Loucy (cell line): Measurements from ENCODE around the gene WASF3.

Experiments
- H2AFZ ChIP-seq: fragments of 200-600 bp; sonication (generic); 2 replicates; pipeline ENCODE4 v1.6.0; 2016; ENCODE audit warnings: antibody characterized with exemption, mild to moderate bottlenecking, low read length, moderate library complexity
- H3F3A ChIP-seq: fragments of 200-600 bp; 2 replicates; pipeline ENCODE4 v1.6.0; 2016; ENCODE audit warnings: antibody characterized with exemption, low read depth, mild to moderate bottlenecking
- H3K27me3 ChIP-seq: fragments of 200-600 bp; sonication (generic); 2 replicates; pipeline ENCODE4 v1.6.1; 2014; ENCODE audit warnings: low read length, mild to moderate bottlenecking; ENCODE audit not compliant: insufficient read depth, poor library complexity, severe bottlenecking
- H3K36me3 ChIP-seq: fragments of 200-600 bp; sonication (generic); 2 replicates; pipeline ENCODE4 v1.6.1; 2016; ENCODE audit warnings: low read length; ENCODE audit not compliant: insufficient read depth
- H3K4me1 ChIP-seq: fragments of 200-600 bp; sonication (generic); 2 replicates; pipeline ENCODE4 v1.5.1; 2014; ENCODE audit warnings: low read length, mild to moderate bottlenecking; ENCODE audit not compliant: insufficient read depth, poor library complexity, severe bottlenecking
- H3K4me2 ChIP-seq: fragments of 200-600 bp; sonication (generic); 2 replicates; pipeline ENCODE4 v1.6.0; 2014; ENCODE audit warnings: antibody characterized with exemption, low read length, low read depth, mild to moderate bottlenecking; ENCODE audit not compliant: poor library complexity, severe bottlenecking
- H3K4me3 ChIP-seq: fragments of 200-600 bp; sonication (generic); 2 replicates; pipeline ENCODE4 v1.5.1; 2014; ENCODE audit warnings: low read length, mild to moderate bottlenecking, mixed read lengths; ENCODE audit not compliant: poor library complexity, severe bottlenecking
- H3K79me2 ChIP-seq: fragments of 200-600 bp; sonication (generic); 2 replicates; pipeline ENCODE4 v1.6.1; 2014; ENCODE audit warnings: low read length; ENCODE audit not compliant: insufficient read depth
- H3K9ac ChIP-seq: fragments of 200-600 bp; sonication (generic); 2 replicates; pipeline ENCODE4 v1.6.0; 2014; ENCODE audit warnings: mild to moderate bottlenecking, low read depth, low read length, moderate library complexity; ENCODE audit not compliant: poor library complexity, severe bottlenecking
- H3K9me2 ChIP-seq: fragments of 200-600 bp; sonication (generic); replicated peaks from 2 replicates; pipeline ENCODE4 v1.6.1; 2016; ENCODE audit warnings: low read depth, low read length, mixed read lengths
- H3K9me3 ChIP-seq: fragments of 200-600 bp; sonication (generic); 2 replicates; pipeline ENCODE4 v1.6.1; 2014; ENCODE audit warnings: mild to moderate bottlenecking, antibody characterized with exemption, low read length, low read depth; ENCODE audit not compliant: insufficient read depth
- H4K20me1 ChIP-seq: fragments of 200-600 bp; sonication (generic); 2 replicates; pipeline ENCODE4 v1.6.0; 2014; ENCODE audit warnings: antibody characterized with exemption, low read length, mild to moderate bottlenecking; ENCODE audit not compliant: insufficient read depth, poor library complexity, severe bottlenecking
- CTCF ChIP-seq: fragments of 200-600 bp; sonication (generic); conservative IDR thresholded peaks from 2 replicates; pipeline ENCODE4 v1.5.1; 2014; ENCODE audit warnings: mild to moderate bottlenecking, antibody characterized with exemption, low read length
- EZH2phosphoT487 ChIP-seq: fragments of 200-600 bp; IDR thresholded peaks from 2 replicates; pipeline ENCODE4 v1.6.1; 2018; ENCODE audit warnings: antibody characterized with exemption, mild to moderate bottlenecking, moderate library complexity, borderline replicate concordance

The WASF3 gene

GRCh38 chr13:26571518-26571917 lies 14.0 kb downstream of the WASF3 start:
- Histone ChIP-seq H3F3A (no peaks in the 10 kb centered on the region), H3K9me2 (no peaks in the 10 kb centered on the region), H2AFZ (no peak overlapping the region), H3K4me1 (no peaks in the 10 kb centered on the region), H3K4me3 (no peak overlapping the region), H4K20me1 (no peaks in the 10 kb centered on the region), H3K4me2 (no peak overlapping the region), H3K27me3 (no peaks in the 10 kb centered on the region), H3K9me3 (no peaks in the 10 kb centered on the region), H3K9ac (no peak overlapping the region), H3K79me2 (no peaks in the 10 kb centered on the region), H3K36me3 (no peaks in the 10 kb centered on the region)
- TF ChIP-seq CTCF (no peak), EZH2phosphoT487 (no peak)

- no peaks in the 10 kb centered on the region for H3K36me3 ChIP-seq
- H3K27me3 ChIP-seq: no peaks in the 10 kb centered on the region
Measured at GRCh38 chr13:26575244-26575643, 17.8 kb downstream of the WASF3 start.

GRCh38 chr13:26579580-26579979 lies 22.1 kb downstream of the WASF3 start:
- H3K9ac ChIP-seq: no peak overlapping the region

More at GRCh38 chr13:26575244-26575643, 17.8 kb downstream of the WASF3 start:
- no peak overlapping the region for H2AFZ ChIP-seq
- no peaks in the 10 kb centered on the region for H3K9me2 ChIP-seq
- H3K9me3 ChIP-seq: no peaks in the 10 kb centered on the region
- no peak for TF ChIP-seq CTCF
- no peaks in the 10 kb centered on the region for H3F3A ChIP-seq
- H3K9ac ChIP-seq: no peak overlapping the region
- H3K4me1 ChIP-seq: no peaks in the 10 kb centered on the region
- no peak overlapping the region for H3K4me2 ChIP-seq
- H3K79me2 ChIP-seq: no peaks in the 10 kb centered on the region
- no peak overlapping the region for H3K4me3 ChIP-seq
- H4K20me1 ChIP-seq: no peaks in the 10 kb centered on the region

More at GRCh38 chr13:26579580-26579979, 22.1 kb downstream of the WASF3 start:
- no peaks in the 10 kb centered on the region for H3K9me3 ChIP-seq
- no peaks in the 10 kb centered on the region for H3K9me2 ChIP-seq
- no peaks in the 10 kb centered on the region for H3K79me2 ChIP-seq
- H3K4me3 ChIP-seq: no peak overlapping the region
- H3K27me3 ChIP-seq: no peaks in the 10 kb centered on the region
- H3F3A ChIP-seq: no peaks in the 10 kb centered on the region
- H3K4me1 ChIP-seq: no peaks in the 10 kb centered on the region
- no peaks in the 10 kb centered on the region for H3K36me3 ChIP-seq
- H3K4me2 ChIP-seq: no peak overlapping the region
- H2AFZ ChIP-seq: no peak overlapping the region
- no peaks in the 10 kb centered on the region for H4K20me1 ChIP-seq
- TF ChIP-seq EZH2phosphoT487: no peak
- no peak for TF ChIP-seq CTCF
